Hypothalamus (tissue), 51 donors: ENCODE results near the gene DPM2.
A peak's percentile ranks its signal among the peaks of the same experiment; 100 is the strongest.

Source experiments
- DNase-seq, 51 donors: peaks; one replicate each; lab custom pipeline; 2025; lab: John Stamatoyannopoulos, UW

DPM2 gene

GRCh38 chr9:127974001-127974768 is 36.5 kb upstream of the DPM2 start:
- DNase-seq: peak in 2 of 51 donors; percentile 28 to 45

DNA sequence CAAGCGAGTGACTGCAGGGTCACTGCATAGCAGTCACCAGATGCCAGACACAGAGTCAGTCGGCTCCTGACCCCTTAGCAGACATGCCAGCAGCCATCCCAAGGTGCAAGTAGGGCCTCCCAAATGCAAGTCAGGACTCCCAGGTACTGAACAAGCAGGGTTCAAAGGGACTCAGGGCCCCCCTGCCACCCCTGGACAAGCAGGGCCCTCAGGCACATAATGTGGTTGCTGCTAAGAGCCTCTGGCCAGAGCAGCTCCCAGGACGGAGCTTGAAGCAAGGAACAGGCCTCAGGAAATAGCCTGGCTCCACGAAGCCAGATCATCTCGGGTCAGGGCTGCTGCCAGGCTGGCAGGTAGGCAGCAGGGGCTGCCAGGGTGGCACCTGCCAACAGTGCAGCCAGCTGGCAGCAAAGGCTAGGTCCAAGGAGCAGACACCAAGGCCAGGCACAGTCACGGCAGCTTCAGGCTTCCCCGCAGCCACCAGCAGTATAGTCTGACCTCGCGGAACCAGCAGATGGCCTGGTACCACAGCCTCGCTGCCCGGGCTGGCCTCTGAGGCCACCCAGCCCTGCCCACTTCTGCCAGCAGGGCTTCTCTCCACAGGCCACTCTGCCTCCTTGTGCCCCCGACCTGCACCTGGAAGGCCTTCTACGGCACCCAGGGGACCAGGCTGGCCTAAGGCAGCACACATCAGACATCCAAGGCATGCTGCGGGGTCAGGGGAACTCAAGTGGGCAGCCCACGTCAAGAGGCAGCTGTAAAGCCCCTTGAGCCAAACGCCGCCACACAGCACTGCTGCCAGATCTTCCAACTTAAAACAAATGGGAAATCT is 35.7 kb upstream of the DPM2 start:
- DNase-seq: peak in 15 of 51 donors; percentile 29 to 73 (median 51)

DNA sequence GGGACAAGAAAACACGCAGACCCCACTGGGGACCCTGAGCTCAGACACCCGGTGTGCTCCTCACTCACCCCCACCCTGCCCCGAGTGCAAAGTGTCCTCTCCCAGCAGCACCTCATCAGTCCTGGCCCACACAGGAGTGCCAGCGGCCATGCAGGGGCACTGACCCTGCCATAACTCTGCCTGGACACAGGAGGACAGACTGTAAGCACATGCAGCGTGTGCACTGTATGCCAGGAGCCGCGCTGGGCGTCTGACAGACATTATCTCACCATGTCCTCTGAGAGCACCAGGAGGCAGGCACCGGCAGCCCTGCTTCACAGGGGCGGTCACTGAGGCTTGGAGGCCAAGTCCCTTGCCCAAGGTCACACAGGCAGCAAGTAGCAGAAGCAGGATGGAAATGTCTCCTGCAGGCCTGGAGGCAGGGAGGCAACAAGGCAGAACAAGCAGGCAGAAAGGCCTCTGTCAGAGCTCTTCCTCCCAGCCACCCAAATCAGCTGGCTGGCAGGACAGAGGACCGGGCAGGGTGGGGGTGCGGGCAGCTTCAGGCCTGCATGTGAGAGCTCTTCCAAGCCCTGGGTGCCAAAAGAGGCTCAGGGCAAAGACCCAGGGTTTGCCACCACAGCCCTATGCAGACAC is 34.7 kb upstream of the DPM2 start:
- peak in 27 of 51 donors; percentile 54 to 82 (median 70) for DNase-seq

DNA sequence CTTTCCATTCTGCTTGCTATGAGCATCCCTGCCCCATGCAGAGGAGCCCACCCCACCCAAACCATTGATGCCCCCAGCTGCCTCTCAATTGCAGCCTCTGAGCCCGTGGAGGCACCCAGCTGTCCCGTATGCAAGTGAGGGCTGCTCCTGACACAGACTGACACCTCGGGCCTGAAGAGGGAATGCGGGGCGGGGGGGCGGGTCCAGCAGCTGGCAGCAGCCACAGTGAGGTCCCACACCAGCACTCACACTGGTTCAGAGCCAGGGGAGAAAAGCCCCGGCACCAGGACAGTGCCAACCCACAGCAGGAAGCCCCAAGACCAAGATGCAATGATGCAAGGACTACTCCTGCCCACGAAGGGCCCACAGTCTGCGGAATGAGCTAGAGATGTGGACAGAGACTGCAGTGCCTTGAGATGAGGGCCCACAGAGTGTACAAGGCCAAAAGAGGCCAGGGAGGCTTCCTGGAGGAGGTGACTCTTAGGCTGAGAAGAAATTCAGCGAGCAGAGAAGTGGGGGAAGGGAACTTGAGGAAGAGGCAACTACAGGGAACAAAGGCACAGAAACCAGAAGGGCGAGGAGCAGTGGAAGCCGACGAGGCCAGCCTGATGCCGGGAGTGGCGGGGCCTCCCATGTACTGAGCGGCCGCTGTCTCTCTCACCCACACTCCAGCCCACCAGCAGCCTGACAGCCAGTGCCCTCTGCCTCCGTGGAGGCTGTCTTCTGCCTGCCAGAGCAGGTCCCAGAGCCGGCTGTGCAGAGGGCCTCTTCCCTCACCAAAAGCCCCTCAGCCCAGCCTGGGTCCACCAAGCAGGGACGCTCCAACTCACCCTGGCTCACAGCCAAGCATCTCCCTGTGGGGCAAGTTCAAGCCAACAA is 33.9 kb upstream of the DPM2 start:
- peak in 39 of 51 donors; percentile 33 to 96 (median 79) for DNase-seq

DNA sequence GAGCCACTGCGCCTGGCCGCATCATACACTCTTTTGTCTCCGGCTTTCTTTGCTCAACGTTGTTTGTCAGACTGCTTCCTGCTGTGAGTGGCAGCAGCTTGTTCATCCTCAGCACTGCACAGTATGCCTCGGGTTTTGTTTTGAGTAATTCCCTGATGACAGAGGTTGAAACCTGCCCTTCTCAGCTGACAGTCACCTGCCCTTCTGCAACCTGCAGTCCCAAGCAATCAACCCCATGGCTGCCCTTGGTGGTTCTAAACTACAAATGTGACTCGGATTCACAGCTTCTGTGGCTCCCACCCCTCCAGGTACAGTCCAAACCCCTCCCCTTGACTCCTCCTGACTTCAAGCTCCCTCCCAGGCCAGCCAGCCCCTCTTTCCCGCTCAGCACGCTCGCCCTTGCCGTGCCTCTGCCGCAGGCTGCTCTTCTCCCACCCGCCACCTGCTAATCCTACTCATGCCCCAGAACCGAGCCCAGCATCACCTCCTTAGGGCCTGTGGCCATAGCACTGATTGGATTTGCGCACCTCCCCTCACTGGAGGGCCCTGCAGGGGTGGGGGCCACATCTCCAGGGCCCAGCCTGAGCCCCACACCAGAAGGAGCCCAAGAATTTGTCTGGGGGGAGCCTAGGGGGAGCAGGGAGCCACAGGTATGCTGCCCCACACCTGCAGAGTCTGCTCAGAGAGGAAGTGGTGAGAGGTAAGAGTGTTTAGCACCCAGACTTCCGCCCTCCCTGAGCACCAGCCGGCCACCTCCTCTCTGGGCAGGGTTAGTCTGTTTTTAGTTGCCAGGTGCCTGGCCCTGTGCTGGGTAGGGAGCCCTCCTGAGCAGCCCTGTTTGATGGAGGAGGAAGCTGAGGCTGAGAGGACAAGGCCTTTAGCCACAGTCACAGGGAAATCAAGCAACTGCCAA is 33.0 kb upstream of the DPM2 start:
- DNase-seq: peak in 1 of 51 donors; percentile 68

- peak in 28 of 51 donors; percentile 30 to 80 (median 56) for DNase-seq
These were observed 31.2 kb upstream of the DPM2 start for GRCh38 chr9:127968700-127969383.

GRCh38 chr9:127968042-127968441 is 30.4 kb upstream of the DPM2 start:
- DNase-seq: no peak

- DNase-seq: no peak
These were observed 29.6 kb upstream of the DPM2 start for GRCh38 chr9:127967151-127967809.

DNA sequence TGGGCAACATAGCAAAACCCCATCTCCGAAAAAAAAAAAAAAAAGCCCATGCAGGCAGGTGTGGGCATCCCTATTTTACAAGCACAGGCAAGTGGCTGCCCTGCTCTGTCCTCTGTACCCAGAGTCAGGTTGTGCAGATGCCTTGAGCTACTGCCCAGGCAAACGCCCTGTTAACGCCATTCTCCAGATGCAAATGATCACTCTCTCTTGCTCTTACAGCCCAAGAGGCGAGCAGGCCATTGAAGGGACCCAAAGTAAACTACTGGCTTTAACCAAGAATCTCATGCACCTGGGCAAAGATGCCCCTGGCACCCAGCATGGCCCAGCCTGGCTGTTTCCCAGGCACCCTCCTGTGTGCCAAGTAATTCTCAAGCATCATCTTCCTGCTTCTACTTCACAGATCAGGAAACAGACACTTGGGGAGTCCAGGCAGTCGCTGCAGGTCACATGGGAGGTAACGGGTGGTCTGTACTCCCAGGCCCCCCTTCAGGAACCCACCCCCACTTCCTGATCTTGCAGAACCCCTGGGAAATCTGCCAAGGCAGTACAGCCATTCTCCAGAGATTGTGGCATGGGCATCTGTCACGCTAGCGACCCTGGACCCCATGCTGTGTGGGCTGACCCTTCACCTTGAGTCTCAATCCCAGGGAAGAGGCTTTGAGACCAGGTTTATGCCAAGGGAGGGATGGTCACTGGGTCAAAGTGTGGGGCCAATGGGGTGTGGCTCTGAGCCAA is 28.9 kb upstream of the DPM2 start:
- peak in 2 of 51 donors; percentile 37 to 49 for DNase-seq

- no peak for DNase-seq
These were observed 28.3 kb upstream of the DPM2 start for GRCh38 chr9:127965953-127966352.

GRCh38 chr9:127963359-127964064 is 25.9 kb upstream of the DPM2 start:
- DNase-seq: no peak

GRCh38 chr9:127963041-127963358 is 25.3 kb upstream of the DPM2 start:
- no peak for DNase-seq

DNA sequence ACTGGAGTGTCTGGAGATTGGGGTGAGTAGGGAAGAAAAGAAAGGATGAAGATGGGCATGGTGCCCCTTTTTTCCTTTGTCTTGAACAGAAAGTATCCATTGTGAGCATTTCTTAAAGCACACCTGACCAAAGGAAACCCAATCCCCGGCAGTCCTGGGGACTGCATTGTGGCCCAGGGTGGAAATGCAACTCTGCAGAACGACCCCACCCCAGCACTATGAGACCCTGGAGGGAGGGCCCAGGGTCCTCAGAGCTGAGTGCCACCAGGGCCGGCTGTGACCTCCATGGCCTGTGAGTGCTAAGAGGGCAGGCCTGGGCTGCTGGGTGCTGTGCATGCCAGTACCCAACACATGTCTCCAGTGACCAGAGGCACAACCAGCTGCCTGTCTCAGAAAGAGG is 24.6 kb upstream of the DPM2 start:
- DNase-seq: no peak

GRCh38 chr9:127961613-127962155 is 24.0 kb upstream of the DPM2 start:
- no peak for DNase-seq

- no peak for DNase-seq
These were observed 23.5 kb upstream of the DPM2 start for GRCh38 chr9:127961155-127961490.

DNA sequence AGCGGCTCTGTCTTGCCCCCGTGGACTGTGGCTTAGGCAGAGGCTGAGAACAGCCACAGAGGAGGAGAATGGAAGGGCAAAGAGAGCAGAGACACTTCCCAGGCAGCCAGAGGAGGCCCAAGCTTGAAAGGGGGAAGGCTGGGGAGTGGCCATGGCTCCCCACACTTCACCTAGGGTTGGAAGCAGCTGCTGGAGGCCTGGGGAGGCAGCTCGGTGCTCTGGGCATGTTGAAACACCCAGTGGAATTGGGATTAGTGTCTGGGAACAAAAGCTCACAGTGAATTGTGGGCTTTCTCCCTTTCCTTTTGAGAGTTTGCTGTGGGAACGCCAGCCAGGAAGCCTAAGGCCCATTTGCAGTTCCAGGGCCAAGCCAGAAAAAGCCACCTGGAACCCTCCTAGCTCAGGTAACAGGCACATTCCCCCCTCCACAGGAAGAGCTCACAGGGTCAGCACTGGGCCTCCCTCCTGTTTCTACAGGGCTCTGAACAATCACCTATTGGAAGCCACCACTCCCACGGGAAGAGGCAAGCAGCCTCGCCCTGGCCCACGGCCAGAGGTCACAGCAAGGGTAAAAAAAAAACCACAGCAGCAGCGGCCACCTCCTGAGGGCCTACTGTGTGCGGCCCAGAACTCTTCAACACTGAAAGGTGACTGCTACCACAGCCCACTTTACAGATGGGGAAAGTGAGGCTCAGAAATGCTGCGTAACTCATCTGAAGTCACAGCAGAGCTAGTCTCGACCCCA is 22.9 kb upstream of the DPM2 start:
- no peak for DNase-seq
